NB4 (cell line): Measurements from ENCODE around the gene NLRP14.

Experiments used
- CTCF ChIP-seq: IDR thresholded peaks from one replicate; pipeline ENCODE4 v1.5.1; 2012; ENCODE audit warnings: low read depth, low read length
- POLR2A ChIP-seq: IDR thresholded peaks from 2 replicates; pipeline ENCODE4 v1.6.1; 2011; ENCODE audit warnings: mild to moderate bottlenecking; ENCODE audit not compliant: insufficient read length; ENCODE audit errors: extremely low read depth

DNA sequence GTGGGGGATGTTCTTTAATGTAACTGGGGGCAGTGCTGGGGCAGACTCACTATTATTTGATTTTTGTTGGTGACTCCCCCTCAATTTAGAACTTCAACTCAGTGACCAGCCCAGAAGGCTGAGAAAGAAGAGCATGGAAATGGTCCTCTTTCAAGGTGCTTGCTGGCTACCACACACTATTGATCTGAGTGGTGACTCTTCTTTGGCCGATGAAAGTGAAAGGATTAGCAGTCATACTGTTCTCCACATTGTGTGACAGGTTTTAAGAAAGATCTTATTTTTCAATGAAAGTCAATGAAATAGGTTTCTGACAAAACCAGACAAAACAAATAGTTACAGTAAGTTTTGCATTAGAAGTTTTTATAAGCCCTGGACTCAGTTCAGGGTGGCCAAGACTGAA is 29.9 kb downstream of the NLRP14 start:
- TF ChIP-seq POLR2A (no peak), CTCF (no peak)
